SK-N-MC (cell line): ENCODE measurements around the gene TTC28.

Source experiments
- EZH2 ChIP-seq: fragments of 200-600 bp; sonication (generic); IDR thresholded peaks from one replicate; pipeline ENCODE4 v1.6.1; 2017; ENCODE audit warnings: antibody characterized with exemption
- FOXP2 ChIP-seq: optimal IDR thresholded peaks from 2 replicates; pipeline ENCODE3; 2011; ENCODE audit warnings: mild to moderate bottlenecking, moderate library complexity; ENCODE audit not compliant: insufficient read depth; ENCODE audit errors: extremely low read length, control extremely low read depth
- POLR2AphosphoS5 ChIP-seq: IDR thresholded peaks from 2 replicates; pipeline ENCODE4 v1.6.1; 2012; ENCODE audit warnings: mild to moderate bottlenecking, low read depth, low read length, borderline replicate concordance

DNA sequence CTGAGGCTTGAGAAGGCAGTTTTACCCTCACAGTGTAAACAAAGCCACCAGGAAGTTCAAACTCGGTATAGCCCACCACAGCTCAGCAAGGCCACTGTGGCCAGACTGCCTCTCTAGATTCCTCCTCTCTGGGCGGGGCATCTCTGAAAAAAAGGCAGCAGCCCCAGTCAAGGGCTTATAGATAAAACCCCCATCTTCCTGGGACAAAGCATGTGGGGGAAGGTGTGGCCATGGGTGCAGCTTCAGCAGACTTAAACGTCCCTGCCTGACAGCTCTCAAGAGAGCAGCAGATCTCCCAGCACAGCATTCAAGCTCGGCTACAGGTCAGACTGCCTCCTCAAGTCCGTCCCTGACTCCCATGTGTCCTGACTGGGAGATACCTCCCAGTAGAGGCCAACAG, 69.7 kb downstream of the TTC28 start:
- TF ChIP-seq EZH2 = no peak
- TF ChIP-seq POLR2AphosphoS5 = no peak
- no peak for TF ChIP-seq FOXP2
